HT1080 (cell line): ENCODE data around the gene TTC34. TPM values are rescaled to one million over a fixed set of nuclear protein-coding genes. Genes with fewer than 3 reads are reported as not detected.
"Not testable (repeated sequence)": the region's sequence is repeated elsewhere in the genome, so short reads cannot be mapped to it uniquely, and the experiment has no call there.

Experiments
- DNase-seq: peaks from one replicate; pipeline ENCODE4 v3.0.0-alpha.2; 2015; ENCODE audit warnings: low read depth
- total RNA-seq: library from RNA; depleted of rRNA; stranded (reverse); fragments of >200 nt; shearing (Covaris generic); gene quantifications from 2 replicates; pipeline ENCODE4 v1.2.3, GENCODE V29; 2014

Gene TTC34
- total RNA-seq, 1 experiment from 2014 or later = 0.10 TPM

- DNase-seq = no peak
These were observed 1.5 kb downstream of the TTC34 start for GRCh38 chr1:2799811-2800663.

GRCh38 chr1:2798958-2799357 lies 2.5 kb downstream of the TTC34 start:
- not testable (repeated sequence) for DNase-seq

GRCh38 chr1:2797741-2798016 lies 3.8 kb downstream of the TTC34 start:
- no peak for DNase-seq

- no peak for DNase-seq
These were observed 4.4 kb downstream of the TTC34 start for GRCh38 chr1:2796890-2797740.

- no peak for DNase-seq
These were observed 5.6 kb downstream of the TTC34 start for GRCh38 chr1:2795926-2796325.

- DNase-seq = no peak
These were observed 10.3 kb downstream of the TTC34 start for GRCh38 chr1:2791027-2791760.

- DNase-seq = no peak
These were observed 11.4 kb downstream of the TTC34 start for GRCh38 chr1:2789986-2790581.

- DNase-seq = no peak
These were observed 12.1 kb downstream of the TTC34 start for GRCh38 chr1:2789164-2789985.

- DNase-seq = no peak
These were observed 12.9 kb downstream of the TTC34 start for GRCh38 chr1:2788506-2789163.

GRCh38 chr1:2787163-2787911 lies 14.2 kb downstream of the TTC34 start:
- no peak for DNase-seq

GRCh38 chr1:2786329-2787162 lies 14.9 kb downstream of the TTC34 start:
- no peak for DNase-seq

GRCh38 chr1:2785631-2786328 lies 15.7 kb downstream of the TTC34 start:
- no peak for DNase-seq

GRCh38 chr1:2784854-2785630 lies 16.5 kb downstream of the TTC34 start:
- DNase-seq = no peak

GRCh38 chr1:2783435-2784397 lies 17.8 kb downstream of the TTC34 start:
- DNase-seq = no peak

- no peak for DNase-seq
These were observed 18.4 kb downstream of the TTC34 start for GRCh38 chr1:2783069-2783434.

GRCh38 chr1:2781627-2782026 lies 19.9 kb downstream of the TTC34 start:
- no peak for DNase-seq
